ENCODE data around the gene ICAM1.

DNA sequence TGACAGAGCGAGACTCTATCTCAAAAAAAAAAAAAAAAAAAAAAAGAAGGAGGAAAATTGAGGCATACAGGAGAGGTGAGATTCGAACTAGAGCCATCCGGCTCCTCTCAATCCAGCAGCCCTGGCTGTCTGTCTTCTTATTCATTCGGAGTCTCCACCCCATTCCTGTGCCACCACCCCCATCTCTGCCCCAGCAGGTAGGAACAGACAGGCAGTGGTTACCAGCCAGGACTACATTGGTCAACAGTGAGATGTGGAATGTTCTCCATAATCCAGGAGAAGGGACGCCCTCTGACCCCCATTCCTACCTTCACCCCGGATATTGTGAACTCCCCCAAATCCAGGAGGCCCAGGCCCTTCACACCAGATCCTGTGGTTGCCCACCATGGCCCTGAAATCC is 33.2 kb upstream of the ICAM1 start:
- TF ChIP-seq, protein P1, sequence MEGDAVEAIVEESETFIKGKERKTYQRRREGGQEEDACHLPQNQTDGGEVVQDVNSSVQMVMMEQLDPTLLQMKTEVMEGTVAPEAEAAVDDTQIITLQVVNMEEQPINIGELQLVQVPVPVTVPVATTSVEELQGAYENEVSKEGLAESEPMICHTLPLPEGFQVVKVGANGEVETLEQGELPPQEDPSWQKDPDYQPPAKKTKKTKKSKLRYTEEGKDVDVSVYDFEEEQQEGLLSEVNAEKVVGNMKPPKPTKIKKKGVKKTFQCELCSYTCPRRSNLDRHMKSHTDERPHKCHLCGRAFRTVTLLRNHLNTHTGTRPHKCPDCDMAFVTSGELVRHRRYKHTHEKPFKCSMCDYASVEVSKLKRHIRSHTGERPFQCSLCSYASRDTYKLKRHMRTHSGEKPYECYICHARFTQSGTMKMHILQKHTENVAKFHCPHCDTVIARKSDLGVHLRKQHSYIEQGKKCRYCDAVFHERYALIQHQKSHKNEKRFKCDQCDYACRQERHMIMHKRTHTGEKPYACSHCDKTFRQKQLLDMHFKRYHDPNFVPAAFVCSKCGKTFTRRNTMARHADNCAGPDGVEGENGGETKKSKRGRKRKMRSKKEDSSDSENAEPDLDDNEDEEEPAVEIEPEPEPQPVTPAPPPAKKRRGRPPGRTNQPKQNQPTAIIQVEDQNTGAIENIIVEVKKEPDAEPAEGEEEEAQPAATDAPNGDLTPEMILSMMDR (IDR thresholded peaks at IDR 0.05) = no peak
- no peak for TF ChIP-seq POLR2A (IDR thresholded peaks at IDR 0.05)

All from vagina (tissue), 2 donors.